Small intestine (tissue), 7 donors: Measurements from ENCODE around the gene SSB. TPM values are rescaled to one million over a fixed set of nuclear protein-coding genes. Genes with fewer than 3 reads are reported as not detected.
"Not testable (repeated sequence)": the region's sequence is repeated elsewhere in the genome, so short reads cannot be mapped to it uniquely, and the experiment has no call there.

Experiments used
- DNase-seq, 2 donors: peaks; one replicate each; pipeline versions ENCODE4 v3.0.0 to v3.0.0-alpha.2; 2013
- FAIRE-seq: peaks from 2 replicates; lab custom pipeline; 2012; peaks lifted over from hg19 to GRCh38; lab: Jason Lieb, UNC
- H3K27ac ChIP-seq, 3 donors: one replicate each; pipeline ENCODE4 v1.5.1; 2013; ENCODE audit warnings: low read length in 2 of 3, mild to moderate bottlenecking in 2 of 3, control low read depth in 1 of 3, inconsistent platforms in 1 of 3, low read depth in 1 of 3, moderate library complexity in 1 of 3
- H3K27me3 ChIP-seq, 3 donors: one replicate each; pipeline ENCODE4 v1.6.1; 2013; ENCODE audit warnings: low read length in 3 of 3, inconsistent platforms in 1 of 3; ENCODE audit not compliant: control insufficient read depth in 3 of 3, insufficient read depth in 3 of 3
- H3K36me3 ChIP-seq, 3 donors: one replicate each; pipeline ENCODE4 v1.6.1; 2013; ENCODE audit warnings: low read length in 3 of 3, inconsistent platforms in 1 of 3, low read depth in 1 of 3, mild to moderate bottlenecking in 1 of 3, moderate library complexity in 1 of 3; ENCODE audit not compliant: control insufficient read depth in 3 of 3, insufficient read depth in 2 of 3
- H3K4me1 ChIP-seq, 3 donors: one replicate each; pipeline ENCODE4 v1.6.1; 2013; ENCODE audit warnings: low read length in 2 of 3, inconsistent platforms in 1 of 3, low read depth in 1 of 3, mild to moderate bottlenecking in 1 of 3, moderate library complexity in 1 of 3; ENCODE audit not compliant: control insufficient read depth in 3 of 3, insufficient read depth in 2 of 3
- H3K4me3 ChIP-seq, 3 donors: one replicate each; pipeline ENCODE4 v1.5.1; 2013; ENCODE audit warnings: low read length in 3 of 3, control low read depth in 1 of 3, inconsistent platforms in 1 of 3, low read depth in 1 of 3, mild to moderate bottlenecking in 1 of 3, moderate library complexity in 1 of 3
- H3K9me3 ChIP-seq, 2 donors: one replicate each; pipeline ENCODE4 v1.6.1; 2013; ENCODE audit warnings: low read depth in 1 of 2, low read length in 1 of 2; ENCODE audit not compliant: control insufficient read depth in 2 of 2, insufficient read depth in 1 of 2
- whole genome bisulfite sequencing, 3 donors: extraction: QIAGEN DNeasy Blood & Tissue Kit; methylation state at CpG; one replicate each; pipeline ENCODE4 v1.1.7; 2013; 5-methylcytosine and 5-hydroxymethylcytosine counted together
- polyA plus RNA-seq, 4 donors: library from polyadenylated mRNA; stranded (reverse) in 3 of 4; unstranded in 1 of 4; fragments of 200-250 nt in 3 of 4; fragments of 120-200 nt in 1 of 4; gene quantifications; one replicate each; pipeline versions ENCODE4 v1.2.1 to v1.2.3, GENCODE V29; 2013
- donor health status: healthy with polysubstance abuse.
- donor health status: control.
- donor health status: control.
- donor health status: Bipolar disorder and iron deficiency.
- donor health status: healthy.

Gene SSB
- polyA plus RNA-seq, 4 donors, result 47.6 to 115 (median 67.4) TPM

DNA sequence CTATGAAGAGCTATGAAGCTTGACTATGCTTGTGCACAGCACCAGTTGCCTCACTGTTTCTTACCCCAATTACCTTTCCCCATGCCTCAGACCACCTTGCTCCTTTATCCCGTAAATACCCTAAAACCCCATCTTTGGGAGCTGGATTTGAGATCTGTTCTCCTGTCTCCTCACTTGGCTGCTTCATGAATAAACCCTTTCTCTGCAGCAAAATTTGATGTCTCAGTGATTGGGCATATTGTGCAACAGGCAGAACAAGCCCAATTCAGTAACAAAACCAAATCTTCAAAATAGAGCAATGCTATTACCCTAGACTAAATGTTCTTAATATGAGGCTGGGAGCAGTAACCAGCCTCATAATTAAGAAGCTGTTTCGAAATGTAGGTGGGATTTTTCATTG is 3.5 kb upstream of the SSB start:
- H3K4me1 ChIP-seq, result no peaks in the 10 kb centered on the region
- no peak overlapping the region for H3K27ac ChIP-seq
- 72 to 100% (median 90%) methylated on average over 2 of the region's 2 CpGs for WGBS, 3 donors
- DNase-seq (no peak), FAIRE-seq (no peak)
- no peak overlapping the region for H3K4me3 ChIP-seq
- H3K36me3 ChIP-seq, result no peaks in the 10 kb centered on the region
- no peaks in the 10 kb centered on the region for H3K27me3 ChIP-seq
- peaks cover 0 to 3% of the 10 kb centered on the region in 2 donors for H3K9me3 ChIP-seq

DNA sequence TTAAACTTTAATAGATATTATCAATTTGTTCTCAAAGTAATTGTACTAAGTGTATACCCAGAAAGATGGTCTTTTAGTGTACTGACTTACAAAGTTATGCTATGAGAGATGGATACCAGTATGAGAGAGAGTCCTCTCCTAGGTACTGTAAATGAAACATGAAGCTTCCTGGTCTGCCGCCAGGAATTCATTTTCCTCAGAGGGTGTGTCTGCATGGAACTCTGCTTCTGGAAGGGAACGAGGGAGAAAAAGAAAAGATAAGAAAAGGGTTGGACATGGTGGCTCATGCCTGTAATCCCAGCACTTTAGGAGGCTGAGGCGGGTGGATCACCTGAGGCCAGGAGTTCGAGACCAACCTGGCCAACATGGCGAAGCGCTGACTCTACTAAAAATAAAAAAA is 2.2 kb upstream of the SSB start:
- peak in 1 of 2 donors; percentile 31 for DNase-seq
- H3K4me3 ChIP-seq, result no peak overlapping the region
- 66 to 81% (median 69%) methylated on average over 6 of the region's 6 CpGs for WGBS, 3 donors

DNA sequence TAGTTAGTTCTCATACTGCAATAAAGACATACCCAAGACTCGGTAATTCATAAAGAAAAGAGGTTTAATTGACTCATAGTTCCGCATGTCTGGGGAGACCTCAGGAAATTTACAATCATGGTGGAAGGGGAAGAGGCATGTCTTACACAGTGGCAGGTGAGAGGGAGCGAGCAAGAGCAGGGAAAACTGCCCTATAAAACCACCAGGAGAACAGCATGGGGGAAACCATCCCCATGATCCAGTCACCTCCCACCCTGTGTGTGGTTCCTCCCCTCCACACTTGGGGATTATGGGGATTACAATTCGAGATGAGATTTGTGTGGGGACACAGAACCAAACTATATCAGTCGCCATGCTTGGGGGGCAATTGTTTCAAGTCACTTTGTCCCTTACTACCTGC is 1.1 kb upstream of the SSB start:
- Histone ChIP-seq H3K4me1 (no peaks in the 10 kb centered on the region), H3K4me3 (no peak overlapping the region), H3K27me3 (no peaks in the 10 kb centered on the region), H3K27ac (no peak overlapping the region), H3K9me3 (peaks cover 0 to 3% of the 10 kb centered on the region in 2 donors), H3K36me3 (peaks cover 0 to 8% (median 0%) of the 10 kb centered on the region in 3 donors)
- DNase-seq (no peak), FAIRE-seq (no peak)
- WGBS, 3 donors, result 91 to 93% (median 92%) methylated on average over 5 of the region's 5 CpGs

More for the DNA sequence above, 2.2 kb upstream of the SSB start:
- Histone ChIP-seq H3K36me3 (peaks cover 0 to 2% (median 0%) of the 10 kb centered on the region in 3 donors), H3K9me3 (peaks cover 0 to 3% of the 10 kb centered on the region in 2 donors), H3K27me3 (no peaks in the 10 kb centered on the region), H3K4me1 (no peaks in the 10 kb centered on the region), H3K27ac (no peak overlapping the region)
- FAIRE-seq, result no peak

DNA sequence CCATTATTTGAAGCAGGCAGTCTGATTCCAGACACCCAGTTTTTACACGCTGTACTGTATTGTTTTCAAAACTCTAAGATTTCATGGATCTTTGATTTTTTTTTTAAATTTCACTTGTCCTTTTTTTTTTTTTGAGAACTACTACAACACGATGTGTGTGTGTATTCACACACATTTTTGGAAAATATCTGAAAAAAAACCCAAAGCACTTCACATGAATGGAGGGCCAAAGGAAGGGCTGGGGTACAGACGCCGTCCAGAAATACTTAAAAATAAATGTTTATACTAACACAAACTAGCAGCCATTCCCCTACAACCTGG is 314 bp upstream of the SSB start:
- DNase-seq, result no peak
- Histone ChIP-seq H3K36me3 (peaks cover 0 to 8% (median 0%) of the 10 kb centered on the region in 3 donors), H3K9me3 (peaks cover 0 to 3% of the 10 kb centered on the region in 2 donors), H3K27me3 (no peaks in the 10 kb centered on the region), H3K4me3 (peak overlapping the region; percentile 29 to 80 (median 78)), H3K4me1 (no peaks in the 10 kb centered on the region), H3K27ac (peak overlapping the region; percentile 56 to 93 (median 86))
- 4 to 9% (median 9%) methylated on average over 4 of the region's 4 CpGs for WGBS, 3 donors
- no peak for FAIRE-seq

DNA sequence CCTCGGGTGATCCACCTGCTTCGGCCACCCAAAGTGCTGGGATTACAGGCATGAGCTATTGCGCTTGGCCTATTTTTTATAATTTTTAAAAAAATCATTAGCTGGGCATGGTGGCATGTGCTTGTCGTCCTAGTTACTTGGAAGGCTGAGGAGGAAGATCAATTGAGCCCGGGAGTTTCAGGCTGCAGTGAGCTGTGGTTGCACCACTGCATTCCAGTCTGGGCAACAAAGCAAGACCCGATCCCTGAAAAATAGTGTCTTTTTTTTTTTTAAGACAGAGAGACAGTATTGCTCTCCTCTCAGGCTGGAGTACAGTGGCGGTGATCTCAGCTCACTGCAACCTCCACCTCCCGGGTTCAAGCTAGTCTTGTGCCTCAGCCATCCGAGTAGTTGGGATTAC is 4.8 kb downstream of the SSB start:
- DNase-seq (no peak), FAIRE-seq (no peak)
- no peaks in the 10 kb centered on the region for H3K4me1 ChIP-seq
- H3K36me3 ChIP-seq, result peaks cover 1 to 30% (median 4%) of the 10 kb centered on the region in 3 donors
- no peaks in the 10 kb centered on the region for H3K9me3 ChIP-seq
- WGBS, 3 donors, result 94 to 96% (median 94%) methylated on average over 9 of the region's 9 CpGs
- no peak overlapping the region for H3K4me3 ChIP-seq
- no peaks in the 10 kb centered on the region for H3K27me3 ChIP-seq
- no peak overlapping the region for H3K27ac ChIP-seq

DNA sequence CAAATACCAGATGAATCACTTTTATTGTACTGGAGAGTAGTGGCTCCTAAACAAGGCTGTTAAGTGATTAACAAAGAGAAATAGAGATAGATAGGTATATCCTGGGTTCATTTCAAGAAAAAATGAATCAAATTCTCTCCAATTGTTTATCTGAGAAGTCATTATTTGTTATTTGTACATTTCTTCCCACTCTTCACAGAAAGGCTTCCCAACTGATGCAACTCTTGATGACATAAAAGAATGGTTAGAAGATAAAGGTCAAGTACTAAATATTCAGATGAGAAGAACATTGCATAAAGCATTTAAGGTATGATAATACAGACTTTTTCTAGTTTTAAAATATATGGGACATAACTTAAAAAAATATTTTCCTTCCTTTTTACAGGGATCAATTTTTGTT is 7.9 kb downstream of the SSB start:
- no peak for DNase-seq
- Histone ChIP-seq H3K9me3 (no peaks in the 10 kb centered on the region), H3K27me3 (no peaks in the 10 kb centered on the region), H3K4me3 (no peak overlapping the region), H3K36me3 (peaks cover 4 to 33% (median 7%) of the 10 kb centered on the region in 3 donors), H3K27ac (no peak overlapping the region), H3K4me1 (no peaks in the 10 kb centered on the region)
- no peak for FAIRE-seq

DNA sequence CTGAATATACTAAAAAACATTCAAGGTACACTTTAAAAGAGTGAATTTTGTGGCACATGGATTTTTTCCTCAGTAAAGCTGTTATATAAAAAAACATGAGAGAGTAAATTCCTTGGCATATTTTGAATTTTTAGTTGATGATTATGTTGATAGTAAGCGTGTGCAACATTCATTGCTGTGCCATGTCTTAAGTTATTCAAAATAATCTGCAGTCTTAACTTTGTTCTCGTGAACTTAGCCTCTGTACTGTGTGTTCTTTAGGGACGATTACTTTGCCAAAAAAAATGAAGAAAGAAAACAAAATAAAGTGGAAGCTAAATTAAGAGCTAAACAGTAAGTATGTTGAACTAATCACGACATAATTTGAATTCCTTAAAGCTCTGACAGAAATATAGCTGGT is 9.6 kb downstream of the SSB start:
- Histone ChIP-seq H3K36me3 (peaks cover 5 to 31% (median 7%) of the 10 kb centered on the region in 3 donors), H3K4me3 (no peak overlapping the region), H3K9me3 (no peaks in the 10 kb centered on the region), H3K4me1 (no peaks in the 10 kb centered on the region), H3K27ac (no peak overlapping the region), H3K27me3 (no peaks in the 10 kb centered on the region)
- no peak for FAIRE-seq
- DNase-seq, result no peak
- 76 to 86% (median 85%) methylated on average over 4 of the region's 4 CpGs for WGBS, 3 donors

DNA sequence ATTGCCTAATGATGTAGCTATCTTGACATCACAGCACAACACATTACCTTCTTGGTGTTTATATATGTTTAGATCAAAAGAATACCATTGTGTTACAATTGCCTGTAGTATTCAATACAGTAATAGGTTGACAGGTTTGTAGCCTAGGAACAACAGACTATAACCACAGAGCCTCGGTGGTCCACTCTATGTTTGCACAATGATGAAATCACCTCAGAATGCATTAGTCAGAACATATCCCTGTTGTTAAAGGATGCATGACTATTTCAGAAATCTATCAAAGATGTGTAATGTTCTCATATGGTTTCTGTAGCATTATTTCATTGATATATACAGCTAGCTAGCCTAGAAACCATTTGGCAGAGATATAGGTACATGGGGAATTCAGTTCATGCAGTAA is 17.2 kb downstream of the SSB start:
- H3K36me3 ChIP-seq, result peaks cover 3 to 24% (median 9%) of the 10 kb centered on the region in 3 donors
- WGBS, 3 donors, result 22 to 67% (median 35%) methylated on average over 1 of the region's 1 CpG
- FAIRE-seq, result no peak
- no peaks in the 10 kb centered on the region for H3K4me1 ChIP-seq
- no peaks in the 10 kb centered on the region for H3K9me3 ChIP-seq
- no peak overlapping the region for H3K4me3 ChIP-seq
- H3K27ac ChIP-seq, result no peak overlapping the region
- no peak for DNase-seq
- no peaks in the 10 kb centered on the region for H3K27me3 ChIP-seq

DNA sequence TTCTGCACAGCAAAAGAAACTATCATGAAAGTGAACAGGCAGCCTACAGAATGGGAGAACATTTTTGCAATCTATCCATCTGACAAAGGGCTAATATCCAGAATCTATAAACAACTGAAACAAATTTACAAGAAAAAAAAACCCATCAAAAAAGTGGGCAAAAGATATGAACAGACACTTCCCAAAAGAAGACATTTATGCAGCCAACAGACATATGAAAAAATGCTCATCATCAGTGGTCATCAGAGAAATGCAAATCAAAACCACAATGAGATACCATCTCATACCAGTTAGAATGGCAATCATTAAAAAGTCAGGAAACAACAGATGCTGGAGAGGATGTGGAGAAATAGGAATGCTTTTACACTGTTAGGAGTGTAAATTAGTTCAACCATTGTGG is 18.3 kb downstream of the SSB start:
- not testable (repeated sequence) for H3K9me3 ChIP-seq, H3K27ac ChIP-seq, DNase-seq, FAIRE-seq, H3K4me3 ChIP-seq, H3K27me3 ChIP-seq, H3K4me1 ChIP-seq
- peaks cover 1 to 24% (median 6%) of the 10 kb centered on the region in 3 donors for H3K36me3 ChIP-seq
